ENCODE data around the gene ADCY1.

The ADCY1 gene

GRCh38 chr7:45593877-45594276 lies 19.7 kb downstream of the ADCY1 start:
- DNase-seq (ENCODE audit: low read depth) = no peak
- H3K4me3 ChIP-seq (ENCODE audit: low read depth, low read length) = no peak overlapping the region
- no peak for TF ChIP-seq CTCF (IDR thresholded peaks at IDR 0.05; ENCODE audit: control insufficient read depth, extremely low read depth, insufficient read depth)

- DNase-seq (ENCODE audit: low read depth) = no peak
- no peak for TF ChIP-seq CTCF (IDR thresholded peaks at IDR 0.05; ENCODE audit: control insufficient read depth, extremely low read depth, insufficient read depth)
- no peak overlapping the region for H3K4me3 ChIP-seq (ENCODE audit: low read depth, low read length)
These were observed 20.8 kb downstream of the ADCY1 start for GRCh38 chr7:45594745-45595535.

GRCh38 chr7:45595809-45596664 lies 21.9 kb downstream of the ADCY1 start:
- no peak overlapping the region for H3K4me3 ChIP-seq (ENCODE audit: low read depth, low read length)
- no peak for TF ChIP-seq CTCF (IDR thresholded peaks at IDR 0.05; ENCODE audit: control insufficient read depth, extremely low read depth, insufficient read depth)
- DNase-seq (ENCODE audit: low read depth) = no peak

GRCh38 chr7:45596665-45597095 lies 22.5 kb downstream of the ADCY1 start:
- no peak for DNase-seq (ENCODE audit: low read depth)
- TF ChIP-seq CTCF (IDR thresholded peaks at IDR 0.05; ENCODE audit: control insufficient read depth, extremely low read depth, insufficient read depth) = no peak
- no peak overlapping the region for H3K4me3 ChIP-seq (ENCODE audit: low read depth, low read length)

- DNase-seq (ENCODE audit: low read depth) = no peak
- no peak overlapping the region for H3K4me3 ChIP-seq (ENCODE audit: low read depth, low read length)
- TF ChIP-seq CTCF (IDR thresholded peaks at IDR 0.05; ENCODE audit: control insufficient read depth, extremely low read depth, insufficient read depth) = no peak
These were observed 23.3 kb downstream of the ADCY1 start for GRCh38 chr7:45597286-45597984.

GRCh38 chr7:45598886-45599520 lies 24.8 kb downstream of the ADCY1 start:
- no peak for TF ChIP-seq CTCF (IDR thresholded peaks at IDR 0.05; ENCODE audit: control insufficient read depth, extremely low read depth, insufficient read depth)
- no peak for DNase-seq (ENCODE audit: low read depth)
- no peak overlapping the region for H3K4me3 ChIP-seq (ENCODE audit: low read depth, low read length)
